HepG2 (cell line): ENCODE results near the gene WRAP73. TPM values are rescaled to one million over a fixed set of nuclear protein-coding genes. Genes with fewer than 3 reads are reported as not detected.

Experiments used
- ATRX ChIP-seq: sonication (generic); formaldehyde crosslinking; IDR thresholded peaks from 2 replicates; pipeline ENCODE4 v1.4.0; 2020; ENCODE audit warnings: missing genetic modification reagents, borderline replicate concordance
- CAMTA2 ChIP-seq: sonication (generic); formaldehyde crosslinking; IDR thresholded peaks from 2 replicates; pipeline ENCODE4 v1.4.0; 2020; ENCODE audit warnings: mild to moderate bottlenecking, missing genetic modification reagents, borderline replicate concordance
- GLI4 ChIP-seq: sonication (generic); formaldehyde crosslinking; IDR thresholded peaks from 2 replicates; pipeline ENCODE4 v1.5.1; 2020; ENCODE audit warnings: missing genetic modification reagents, mild to moderate bottlenecking, moderate library complexity, borderline replicate concordance
- JUN ChIP-seq: sonication (generic); formaldehyde crosslinking; IDR thresholded peaks from 2 replicates; pipeline ENCODE4 v1.4.0; 2020; ENCODE audit warnings: mild to moderate bottlenecking, missing genetic modification reagents
- YEATS4 ChIP-seq: sonication (generic); formaldehyde crosslinking; IDR thresholded peaks from 2 replicates; pipeline ENCODE4 v1.4.0; 2020; ENCODE audit warnings: missing genetic modification reagents, borderline replicate concordance
- ZNF496 ChIP-seq: sonication (generic); formaldehyde crosslinking; IDR thresholded peaks from 2 replicates; pipeline ENCODE4 v1.8.1; 2023; ENCODE audit warnings: mild to moderate bottlenecking, moderate library complexity, missing genetic modification reagents; ENCODE audit not compliant: insufficient replicate concordance
- ZNF780A ChIP-seq: sonication (generic); formaldehyde crosslinking; IDR thresholded peaks from 2 replicates; pipeline ENCODE4 v1.8.0; 2022; ENCODE audit warnings: mild to moderate bottlenecking, missing genetic modification reagents, moderate library complexity
- polyA plus RNA-seq, 8 experiments: library from polyadenylated mRNA; depleted of rRNA in 3 of 8; stranded (reverse) in 7 of 8; unstranded in 1 of 8; fragments of >200 nt; fragmentation: Illumina TruSeq in 4 of 8; extraction: Trizol in 4 of 8; gene quantifications; 2 replicates each; pipeline versions ENCODE4 v1.2.1 to v1.2.3, GENCODE V29; 2011 to 2016; ENCODE audit warnings: low read depth in 4 of 8, missing spikeins in 1 of 8, mixed read lengths in 1 of 8; ENCODE audit not compliant: insufficient read depth in 1 of 8
- total RNA-seq, 5 experiments: library from RNA; depleted of rRNA; stranded (reverse); fragments of >200 nt; fragmentation: Illumina TruSeq; extraction: Trizol; gene quantifications; 2 replicates each; pipeline ENCODE4 v1.2.3, GENCODE V29; 2016; ENCODE audit warnings: low read depth in 1 of 5
- TF ChIP-seq, protein P1 (sequence below): sonication (generic); formaldehyde crosslinking; IDR thresholded peaks from 2 replicates; pipeline ENCODE4 v1.4.0; 2020; ENCODE audit warnings: missing genetic modification reagents, borderline replicate concordance
- TF ChIP-seq, protein P2 (sequence below): sonication (generic); formaldehyde crosslinking; IDR thresholded peaks from 2 replicates; pipeline ENCODE4 v1.8.0; 2022; ENCODE audit warnings: mild to moderate bottlenecking, missing genetic modification reagents, moderate library complexity
- TF ChIP-seq, protein P3 (sequence below): sonication (generic); formaldehyde crosslinking; conservative IDR thresholded peaks from 2 replicates; pipeline ENCODE4 v1.8.0; 2022; ENCODE audit warnings: mild to moderate bottlenecking, moderate library complexity, missing genetic modification reagents

WRAP73 gene
- total and polyA plus RNA-seq, 2 of the 13 experiments (the other 11 are each of a cell fraction or from before 2014, with no cell fraction given): 18.1 to 40.4 TPM

DNA sequence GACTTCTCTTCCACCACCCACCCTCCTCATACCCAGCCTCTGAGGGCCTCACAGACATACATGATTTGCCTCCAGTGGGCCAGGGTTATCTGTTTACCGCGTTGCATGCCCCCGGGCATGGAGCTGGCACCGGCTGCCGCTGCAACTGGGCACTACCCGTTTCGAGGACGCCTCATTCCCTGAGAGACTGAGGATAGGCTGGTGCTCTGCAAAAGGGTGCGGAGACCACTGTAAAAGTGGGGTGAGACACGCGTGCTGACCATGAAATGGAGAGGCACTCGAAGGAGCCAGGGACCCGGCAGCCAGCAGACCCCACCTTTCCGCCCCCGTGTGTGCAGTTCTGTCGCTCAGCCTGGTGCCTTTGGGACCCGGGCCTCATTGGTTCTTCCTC lies 23.1 kb upstream of the WRAP73 start (continued):
- TF ChIP-seq, protein P1, sequence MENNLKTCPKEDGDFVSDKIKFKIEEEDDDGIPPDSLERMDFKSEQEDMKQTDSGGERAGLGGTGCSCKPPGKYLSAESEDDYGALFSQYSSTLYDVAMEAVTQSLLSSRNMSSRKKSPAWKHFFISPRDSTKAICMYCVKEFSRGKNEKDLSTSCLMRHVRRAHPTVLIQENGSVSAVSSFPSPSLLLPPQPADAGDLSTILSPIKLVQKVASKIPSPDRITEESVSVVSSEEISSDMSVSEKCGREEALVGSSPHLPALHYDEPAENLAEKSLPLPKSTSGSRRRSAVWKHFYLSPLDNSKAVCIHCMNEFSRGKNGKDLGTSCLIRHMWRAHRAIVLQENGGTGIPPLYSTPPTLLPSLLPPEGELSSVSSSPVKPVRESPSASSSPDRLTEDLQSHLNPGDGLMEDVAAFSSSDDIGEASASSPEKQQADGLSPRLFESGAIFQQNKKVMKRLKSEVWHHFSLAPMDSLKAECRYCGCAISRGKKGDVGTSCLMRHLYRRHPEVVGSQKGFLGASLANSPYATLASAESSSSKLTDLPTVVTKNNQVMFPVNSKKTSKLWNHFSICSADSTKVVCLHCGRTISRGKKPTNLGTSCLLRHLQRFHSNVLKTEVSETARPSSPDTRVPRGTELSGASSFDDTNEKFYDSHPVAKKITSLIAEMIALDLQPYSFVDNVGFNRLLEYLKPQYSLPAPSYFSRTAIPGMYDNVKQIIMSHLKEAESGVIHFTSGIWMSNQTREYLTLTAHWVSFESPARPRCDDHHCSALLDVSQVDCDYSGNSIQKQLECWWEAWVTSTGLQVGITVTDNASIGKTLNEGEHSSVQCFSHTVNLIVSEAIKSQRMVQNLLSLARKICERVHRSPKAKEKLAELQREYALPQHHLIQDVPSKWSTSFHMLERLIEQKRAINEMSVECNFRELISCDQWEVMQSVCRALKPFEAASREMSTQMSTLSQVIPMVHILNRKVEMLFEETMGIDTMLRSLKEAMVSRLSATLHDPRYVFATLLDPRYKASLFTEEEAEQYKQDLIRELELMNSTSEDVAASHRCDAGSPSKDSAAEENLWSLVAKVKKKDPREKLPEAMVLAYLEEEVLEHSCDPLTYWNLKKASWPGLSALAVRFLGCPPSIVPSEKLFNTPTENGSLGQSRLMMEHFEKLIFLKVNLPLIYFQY (CRISPR knock-in tag): no peak
- TF ChIP-seq, protein P2, sequence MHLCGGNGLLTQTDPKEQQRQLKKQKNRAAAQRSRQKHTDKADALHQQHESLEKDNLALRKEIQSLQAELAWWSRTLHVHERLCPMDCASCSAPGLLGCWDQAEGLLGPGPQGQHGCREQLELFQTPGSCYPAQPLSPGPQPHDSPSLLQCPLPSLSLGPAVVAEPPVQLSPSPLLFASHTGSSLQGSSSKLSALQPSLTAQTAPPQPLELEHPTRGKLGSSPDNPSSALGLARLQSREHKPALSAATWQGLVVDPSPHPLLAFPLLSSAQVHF (CRISPR knock-in tag): no peak
- no peak for TF ChIP-seq JUN (CRISPR knock-in tag)
- no peak for TF ChIP-seq ZNF780A
- TF ChIP-seq YEATS4: no peak
- no peak for TF ChIP-seq ATRX (CRISPR knock-in tag)
- TF ChIP-seq GLI4 (CRISPR knock-in tag): no peak
- no peak for TF ChIP-seq ZNF496 (CRISPR knock-in tag)
- no peak for TF ChIP-seq CAMTA2
- TF ChIP-seq, protein P3, sequence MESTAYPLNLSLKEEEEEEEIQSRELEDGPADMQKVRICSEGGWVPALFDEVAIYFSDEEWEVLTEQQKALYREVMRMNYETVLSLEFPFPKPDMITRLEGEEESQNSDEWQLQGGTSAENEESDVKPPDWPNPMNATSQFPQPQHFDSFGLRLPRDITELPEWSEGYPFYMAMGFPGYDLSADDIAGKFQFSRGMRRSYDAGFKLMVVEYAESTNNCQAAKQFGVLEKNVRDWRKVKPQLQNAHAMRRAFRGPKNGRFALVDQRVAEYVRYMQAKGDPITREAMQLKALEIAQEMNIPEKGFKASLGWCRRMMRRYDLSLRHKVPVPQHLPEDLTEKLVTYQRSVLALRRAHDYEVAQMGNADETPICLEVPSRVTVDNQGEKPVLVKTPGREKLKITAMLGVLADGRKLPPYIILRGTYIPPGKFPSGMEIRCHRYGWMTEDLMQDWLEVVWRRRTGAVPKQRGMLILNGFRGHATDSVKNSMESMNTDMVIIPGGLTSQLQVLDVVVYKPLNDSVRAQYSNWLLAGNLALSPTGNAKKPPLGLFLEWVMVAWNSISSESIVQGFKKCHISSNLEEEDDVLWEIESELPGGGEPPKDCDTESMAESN (CRISPR knock-in tag): no peak
